ENCODE results near the gene PTBP3.
A peak's percentile ranks its signal among the peaks of the same experiment; 100 is the strongest.
"Not testable (repeated sequence)": the region's sequence is repeated elsewhere in the genome, so short reads cannot be mapped to it uniquely, and the experiment has no call there.

Gene PTBP3

GRCh38 chr9:112295174-112295573 is 38.2 kb downstream of the PTBP3 start:
- H3K36me3 Mint-ChIP-seq (ENCODE audit: low read depth): peaks cover 60% of the 10 kb centered on the region
- H3K27ac Mint-ChIP-seq: no peak overlapping the region
- H3K27me3 Mint-ChIP-seq (ENCODE audit: low read depth): no peaks in the 10 kb centered on the region
- H3K9me3 Mint-ChIP-seq: peaks cover 13% of the 10 kb centered on the region
- H3K4me3 Mint-ChIP-seq: no peak overlapping the region
- H3K4me1 Mint-ChIP-seq: peaks cover 5% of the 10 kb centered on the region
- TF ChIP-seq CTCF (IDR thresholded peaks at IDR 0.05; ENCODE audit: unreplicated experiment in 3 of 3): no peak

- H3K36me3 Mint-ChIP-seq (ENCODE audit: low read depth): peaks cover 88% of the 10 kb centered on the region
These were observed 45.4 kb downstream of the PTBP3 start for GRCh38 chr9:112288029-112288428.

GRCh38 chr9:112286926-112287325 is 46.5 kb downstream of the PTBP3 start:
- H3K4me3 Mint-ChIP-seq: no peak overlapping the region
- H3K4me1 Mint-ChIP-seq: no peaks in the 10 kb centered on the region
- TF ChIP-seq CTCF (IDR thresholded peaks at IDR 0.05; ENCODE audit: unreplicated experiment in 3 of 3): no peak
- H3K36me3 Mint-ChIP-seq (ENCODE audit: low read depth): peaks cover 84% of the 10 kb centered on the region
- peaks cover 48% of the 10 kb centered on the region for H3K9me3 Mint-ChIP-seq
- peak overlapping the region in 1 of 3 experiments; percentile 19 for H3K27ac Mint-ChIP-seq
- H3K27me3 Mint-ChIP-seq (ENCODE audit: low read depth): no peaks in the 10 kb centered on the region

More at GRCh38 chr9:112288029-112288428, 45.4 kb downstream of the PTBP3 start:
- TF ChIP-seq CTCF (IDR thresholded peaks at IDR 0.05; ENCODE audit: unreplicated experiment in 3 of 3): no peak
- H3K4me1 Mint-ChIP-seq: no peaks in the 10 kb centered on the region
- no peak overlapping the region for H3K4me3 Mint-ChIP-seq
- H3K27me3 Mint-ChIP-seq (ENCODE audit: low read depth): no peaks in the 10 kb centered on the region
- peaks cover 52% of the 10 kb centered on the region for H3K9me3 Mint-ChIP-seq
- no peak overlapping the region for H3K27ac Mint-ChIP-seq

- H3K9me3 Mint-ChIP-seq: peaks cover 41% of the 10 kb centered on the region
- no peaks in the 10 kb centered on the region for H3K4me1 Mint-ChIP-seq
- H3K27me3 Mint-ChIP-seq (ENCODE audit: low read depth): no peaks in the 10 kb centered on the region
- no peak overlapping the region for H3K4me3 Mint-ChIP-seq
- no peak overlapping the region for H3K27ac Mint-ChIP-seq
- TF ChIP-seq CTCF (IDR thresholded peaks at IDR 0.05; ENCODE audit: unreplicated experiment in 3 of 3): no peak
- H3K36me3 Mint-ChIP-seq (ENCODE audit: low read depth): peaks cover 84% of the 10 kb centered on the region
These were observed 48.4 kb downstream of the PTBP3 start for GRCh38 chr9:112285056-112285455.

GRCh38 chr9:112283582-112284253 is 49.7 kb downstream of the PTBP3 start:
- Mint-ChIP-seq H3K4me1 (no peaks in the 10 kb centered on the region), H3K9me3 (peaks cover 41% of the 10 kb centered on the region)

GRCh38 chr9:112282841-112283240 is 50.6 kb downstream of the PTBP3 start:
- not testable (repeated sequence) for H3K27ac Mint-ChIP-seq; H3K27me3 Mint-ChIP-seq (ENCODE audit: low read depth); H3K4me3 Mint-ChIP-seq; H3K4me1 Mint-ChIP-seq
- Mint-ChIP-seq H3K9me3 (peaks cover 41% of the 10 kb centered on the region), H3K36me3 (ENCODE audit: low read depth) (peaks cover 68% of the 10 kb centered on the region)

More at GRCh38 chr9:112283582-112284253, 49.7 kb downstream of the PTBP3 start:
- Mint-ChIP-seq H3K4me3 (no peak overlapping the region), H3K36me3 (ENCODE audit: low read depth) (peaks cover 77% of the 10 kb centered on the region), H3K27me3 (ENCODE audit: low read depth) (no peaks in the 10 kb centered on the region), H3K27ac (no peak overlapping the region)
- no peak for TF ChIP-seq CTCF (IDR thresholded peaks at IDR 0.05; ENCODE audit: unreplicated experiment in 3 of 3)
